PC-9 (cell line): ENCODE results near the gene CRHR2. TPM values are rescaled to one million over a fixed set of nuclear protein-coding genes. Genes with fewer than 3 reads are reported as not detected.

Experiments used
- Bru-seq: library from RNA; stranded (reverse); fragments of 400-500 nt; gene quantifications from one replicate; lab custom pipeline; 2021; lab: Mats Ljungman, UMichigan
- BruChase-seq, 2 experiments: library from RNA; stranded (reverse); fragments of 400-500 nt; gene quantifications; one replicate each; lab custom pipeline; 2021; lab: Mats Ljungman, UMichigan
- BruUV-seq: library from RNA; stranded (reverse); fragments of 400-500 nt; replicated peaks from 2 replicates; lab custom pipeline; 2021; lab: Mats Ljungman, UMichigan
- CTCF ChIA-PET: fragments of 300-600 bp; sonication (Branson Sonifier 250); formaldehyde crosslinking; loops from one replicate; lab custom pipeline; 2022; ENCODE audit warnings: antibody characterized with exemption; lab: Charles Lee
- POLR2A ChIA-PET: fragments of 300-600 bp; sonication (Branson Sonifier 250); formaldehyde crosslinking; loops from one replicate; lab custom pipeline; 2022; ENCODE audit warnings: antibody characterized with exemption; ENCODE audit not compliant: unreplicated experiment; lab: Charles Lee
- DNase-seq, 2 experiments: peaks; one replicate each; pipeline versions ENCODE4 v3.0.0 to v3.0.0-alpha.2; 2015 to 2022; ENCODE audit warnings: mixed read lengths in 1 of 2
- H2AFZ ChIP-seq: fragments of 200-600 bp; sonication (generic); 2 replicates; pipeline ENCODE4 v1.8.1; 2017; ENCODE audit warnings: antibody characterized with exemption
- H3F3A ChIP-seq: fragments of 200-600 bp; sonication (generic); 2 replicates; pipeline ENCODE4 v1.8.1; 2017; ENCODE audit warnings: antibody characterized with exemption, mild to moderate bottlenecking, low read depth; ENCODE audit not compliant: insufficient read depth
- H3K27ac ChIP-seq: fragments of 200-600 bp; sonication (generic); 2 replicates; pipeline ENCODE4 v1.6.1; 2016; ENCODE audit warnings: mixed run types
- H3K27me3 ChIP-seq: fragments of 200-600 bp; sonication (generic); 2 replicates; pipeline ENCODE4 v1.6.1; 2016; ENCODE audit warnings: low read depth, mixed run types; ENCODE audit not compliant: insufficient read depth
- H3K36me3 ChIP-seq: fragments of 200-600 bp; sonication (generic); 2 replicates; pipeline ENCODE4 v1.6.1; 2016; ENCODE audit warnings: low read depth, mixed run types
- H3K4me1 ChIP-seq: fragments of 200-600 bp; sonication (generic); replicated peaks from 2 replicates; pipeline ENCODE4 v1.6.1; 2016; ENCODE audit warnings: mixed run types; ENCODE audit not compliant: insufficient read depth
- H3K4me2 ChIP-seq: fragments of 200-600 bp; sonication (generic); 2 replicates; pipeline ENCODE4 v1.6.1; 2017; ENCODE audit warnings: mixed run types
- H3K4me3 ChIP-seq: fragments of 200-600 bp; sonication (generic); 2 replicates; pipeline ENCODE4 v1.6.1; 2016; ENCODE audit warnings: mixed run types
- H3K79me2 ChIP-seq: fragments of 200-600 bp; sonication (generic); 2 replicates; pipeline ENCODE4 v1.6.1; 2017; ENCODE audit warnings: low read depth, mixed run types
- H3K9me2 ChIP-seq: fragments of 200-600 bp; sonication (generic); 2 replicates; pipeline ENCODE4 v1.8.1; 2017; ENCODE audit warnings: mild to moderate bottlenecking; ENCODE audit not compliant: insufficient read depth
- H3K9me3 ChIP-seq: fragments of 200-600 bp; sonication (generic); 2 replicates; pipeline ENCODE4 v1.8.1; 2016; ENCODE audit warnings: low read depth; ENCODE audit not compliant: insufficient read depth
- H4K20me1 ChIP-seq: fragments of 200-600 bp; sonication (generic); 2 replicates; pipeline ENCODE4 v1.8.1; 2017; ENCODE audit not compliant: insufficient read depth
- CTCF ChIP-seq: fragments of 200-600 bp; sonication (generic); conservative IDR thresholded peaks from 2 replicates; pipeline ENCODE4 v1.6.1; 2017; ENCODE audit warnings: mixed run types, antibody characterized with exemption, mild to moderate bottlenecking, moderate library complexity
- EZH2 ChIP-seq: fragments of 200-600 bp; sonication (generic); IDR thresholded peaks from 2 replicates; pipeline ENCODE4 v1.8.0; 2017; ENCODE audit warnings: antibody characterized with exemption, low read depth
- intact Hi-C: fragments of 100-400 bp; cut with micrococcal nuclease; formaldehyde crosslinking; loops from one replicate; pipeline ENCODE4 v1.10.0; 2022; ENCODE audit not compliant: unreplicated experiment
- long read RNA-seq: library from polyadenylated mRNA; stranded (forward); transcript quantifications from one replicate; pipeline ENCODE4 v2.0.0, GENCODE V29; 2022
- total RNA-seq: library from RNA; stranded (reverse); gene quantifications from 2 replicates; pipeline ENCODE4 v1.2.3, GENCODE V29; 2021

The CRHR2 gene
- not detected in 2 replicates for total RNA-seq
- not detected for Bru-seq, nascent RNA
- not detected for BruChase-seq, experiment 1, labeled RNA remaining after a 2-hour chase
- not detected for BruChase-seq, experiment 2, labeled RNA remaining after a 6-hour chase
- long read RNA-seq: 0 reads

GRCh38 chr7:30682212-30683083 lies at the start of gene CRHR2:
Gene CRHR2, minus strand, starts transcription at chr7:30682456. Its CDS starts 176 bp downstream, at chr7:30682280.
- TF ChIP-seq EZH2 (no peak), CTCF (no peak)
- ChIA-PET POLR2A (no interaction called here), CTCF (no interaction called here)
- Histone ChIP-seq H3K4me2 (no peak within 1 kb of the TSS), H3K9me3 (no peaks in the 10 kb centered on the region), H3K4me3 (no peak within 1 kb of the TSS), H3K36me3 (no peaks in the 10 kb centered on the region), H3K9me2 (no peaks in the 10 kb centered on the region), H3K79me2 (no peaks in the 10 kb centered on the region), H2AFZ (no peak within 1 kb of the TSS), H3K4me1 (no peaks in the 10 kb centered on the region), H3K27ac (no peak within 1 kb of the TSS), H3F3A (no peaks in the 10 kb centered on the region), H3K27me3 (peaks cover 75% of the 10 kb centered on the region), H4K20me1 (peaks cover 4% of the 10 kb centered on the region; the same call in 1 of the 2 replicates)
- no TSS peak for BruUV-seq
- intact Hi-C loops: loop anchor here (2.0 kb wide), 1 partner anchor 58 kb away; no protein-coding TSS in a partner anchor
- DNase-seq: no peak

GRCh38 chr7:30731581-30731980 lies 49.3 kb upstream of the CRHR2 start:
- Histone ChIP-seq H2AFZ (no peak overlapping the region), H3K79me2 (no peaks in the 10 kb centered on the region), H3K4me1 (no peaks in the 10 kb centered on the region), H3K4me2 (no peak overlapping the region), H3K27me3 (peaks cover 92% of the 10 kb centered on the region), H3K27ac (no peak overlapping the region), H3K9me2 (no peaks in the 10 kb centered on the region), H3K4me3 (no peak overlapping the region), H4K20me1 (no peaks in the 10 kb centered on the region), H3F3A (no peaks in the 10 kb centered on the region), H3K9me3 (no peaks in the 10 kb centered on the region), H3K36me3 (no peaks in the 10 kb centered on the region)
- intact Hi-C loops: no loop called here
- ChIA-PET POLR2A (no interaction called here), CTCF (no interaction called here)
- BruUV-seq: no TSS peak
- no peak for DNase-seq
- TF ChIP-seq EZH2 (no peak), CTCF (no peak)

- no peak overlapping the region for H3K4me3 ChIP-seq
- BruUV-seq: no TSS peak
- H3K4me2 ChIP-seq: no peak overlapping the region
- POLR2A ChIA-PET: no interaction called here
- no peak for DNase-seq
- no peaks in the 10 kb centered on the region for H3K9me3 ChIP-seq
- H3K27ac ChIP-seq: no peak overlapping the region
- no peaks in the 10 kb centered on the region for H3F3A ChIP-seq
- no peak for TF ChIP-seq EZH2
- no peak for TF ChIP-seq CTCF
- no peaks in the 10 kb centered on the region for H3K9me2 ChIP-seq
- no peak overlapping the region for H2AFZ ChIP-seq
- no peaks in the 10 kb centered on the region for H3K4me1 ChIP-seq
- no peaks in the 10 kb centered on the region for H4K20me1 ChIP-seq
- H3K79me2 ChIP-seq: no peaks in the 10 kb centered on the region
- H3K27me3 ChIP-seq: peaks cover 89% of the 10 kb centered on the region
- CTCF ChIA-PET: no interaction called here
- intact Hi-C loops: no loop called here
- no peaks in the 10 kb centered on the region for H3K36me3 ChIP-seq
Observed at GRCh38 chr7:30730996-30731395, 48.7 kb upstream of the CRHR2 start.
